ENCODE results near the gene TMOD1.
"Not testable (repeated sequence)": the region's sequence is repeated elsewhere in the genome, so short reads cannot be mapped to it uniquely, and the experiment has no call there.

TMOD1 gene

GRCh38 chr9:97498846-97499245 is 2.6 kb upstream of the TMOD1 start:
- DNase-seq (ENCODE audit: low spot score): not testable (repeated sequence)

GRCh38 chr9:97500263-97500662 is 1.2 kb upstream of the TMOD1 start:
- no peak for DNase-seq (ENCODE audit: low spot score)

GRCh38 chr9:97500765-97501176 is 695 bp upstream of the TMOD1 start:
- no peak for DNase-seq (ENCODE audit: low spot score)

- DNase-seq (ENCODE audit: low spot score): no peak
Observed at GRCh38 chr9:97501972-97502221, 431 bp downstream of the TMOD1 start.

GRCh38 chr9:97502222-97502983 is 937 bp downstream of the TMOD1 start:
- DNase-seq (ENCODE audit: low spot score): peak; percentile 20

GRCh38 chr9:97502984-97503861 is 1.8 kb downstream of the TMOD1 start:
- no peak for DNase-seq (ENCODE audit: low spot score)

- DNase-seq (ENCODE audit: low spot score): no peak
Observed at GRCh38 chr9:97503862-97504210, 2.4 kb downstream of the TMOD1 start.

- no peak for DNase-seq (ENCODE audit: low spot score)
Observed at GRCh38 chr9:97504381-97505216, 3.1 kb downstream of the TMOD1 start.

GRCh38 chr9:97505845-97506244 is 4.4 kb downstream of the TMOD1 start:
- DNase-seq (ENCODE audit: low spot score): no peak

- DNase-seq (ENCODE audit: low spot score): no peak
Observed at GRCh38 chr9:97506306-97506705, 4.8 kb downstream of the TMOD1 start.

GRCh38 chr9:97506787-97507186 is 5.3 kb downstream of the TMOD1 start:
- DNase-seq (ENCODE audit: low spot score): no peak

GRCh38 chr9:97507428-97507984 is 6.0 kb downstream of the TMOD1 start:
- no peak for DNase-seq (ENCODE audit: low spot score)

- DNase-seq (ENCODE audit: low spot score): no peak
Observed at GRCh38 chr9:97508852-97509251, 7.4 kb downstream of the TMOD1 start.

GRCh38 chr9:97510797-97511654 is 9.6 kb downstream of the TMOD1 start:
- DNase-seq (ENCODE audit: low spot score): no peak

- DNase-seq (ENCODE audit: low spot score): no peak
Observed at GRCh38 chr9:97511655-97512427, 10.4 kb downstream of the TMOD1 start.

- no peak for DNase-seq (ENCODE audit: low spot score)
Observed at GRCh38 chr9:97512966-97513560, 11.6 kb downstream of the TMOD1 start.

- no peak for DNase-seq (ENCODE audit: low spot score)
Observed at GRCh38 chr9:97514531-97514930, 13.1 kb downstream of the TMOD1 start.

GRCh38 chr9:97515662-97516061 is 14.2 kb downstream of the TMOD1 start:
- no peak for DNase-seq (ENCODE audit: low spot score)

GRCh38 chr9:97516111-97516510 is 14.6 kb downstream of the TMOD1 start:
- DNase-seq (ENCODE audit: low spot score): no peak
